ENCODE data around the gene NEXMIF. TPM values are rescaled to one million over a fixed set of nuclear protein-coding genes. Genes with fewer than 3 reads are reported as not detected.

NEXMIF gene
- total and polyA plus RNA-seq, 2 of the 8 experiments (the other 6 are each of a cell fraction or from before 2014, with no cell fraction given) = 0.18 to 0.73 TPM

GRCh38 chrX:74892561-74892960, 32.7 kb downstream of the NEXMIF start (continued):
- TF ChIP-seq CHD7 (IDR thresholded peaks at IDR 0.05; ENCODE audit: insufficient replicate concordance, low read length) = no peak
- TF ChIP-seq, protein P1, sequence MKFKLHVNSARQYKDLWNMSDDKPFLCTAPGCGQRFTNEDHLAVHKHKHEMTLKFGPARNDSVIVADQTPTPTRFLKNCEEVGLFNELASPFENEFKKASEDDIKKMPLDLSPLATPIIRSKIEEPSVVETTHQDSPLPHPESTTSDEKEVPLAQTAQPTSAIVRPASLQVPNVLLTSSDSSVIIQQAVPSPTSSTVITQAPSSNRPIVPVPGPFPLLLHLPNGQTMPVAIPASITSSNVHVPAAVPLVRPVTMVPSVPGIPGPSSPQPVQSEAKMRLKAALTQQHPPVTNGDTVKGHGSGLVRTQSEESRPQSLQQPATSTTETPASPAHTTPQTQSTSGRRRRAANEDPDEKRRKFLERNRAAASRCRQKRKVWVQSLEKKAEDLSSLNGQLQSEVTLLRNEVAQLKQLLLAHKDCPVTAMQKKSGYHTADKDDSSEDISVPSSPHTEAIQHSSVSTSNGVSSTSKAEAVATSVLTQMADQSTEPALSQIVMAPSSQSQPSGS (IDR thresholded peaks at IDR 0.05; ENCODE audit: low read length) = no peak
